ENCODE measurements around the gene GALNT10. TPM values are rescaled to one million over a fixed set of nuclear protein-coding genes. Genes with fewer than 3 reads are reported as not detected.

Gene GALNT10
- total and polyA plus RNA-seq, 10 donors, result 7.6 to 50.2 (median 43.5) TPM

DNA sequence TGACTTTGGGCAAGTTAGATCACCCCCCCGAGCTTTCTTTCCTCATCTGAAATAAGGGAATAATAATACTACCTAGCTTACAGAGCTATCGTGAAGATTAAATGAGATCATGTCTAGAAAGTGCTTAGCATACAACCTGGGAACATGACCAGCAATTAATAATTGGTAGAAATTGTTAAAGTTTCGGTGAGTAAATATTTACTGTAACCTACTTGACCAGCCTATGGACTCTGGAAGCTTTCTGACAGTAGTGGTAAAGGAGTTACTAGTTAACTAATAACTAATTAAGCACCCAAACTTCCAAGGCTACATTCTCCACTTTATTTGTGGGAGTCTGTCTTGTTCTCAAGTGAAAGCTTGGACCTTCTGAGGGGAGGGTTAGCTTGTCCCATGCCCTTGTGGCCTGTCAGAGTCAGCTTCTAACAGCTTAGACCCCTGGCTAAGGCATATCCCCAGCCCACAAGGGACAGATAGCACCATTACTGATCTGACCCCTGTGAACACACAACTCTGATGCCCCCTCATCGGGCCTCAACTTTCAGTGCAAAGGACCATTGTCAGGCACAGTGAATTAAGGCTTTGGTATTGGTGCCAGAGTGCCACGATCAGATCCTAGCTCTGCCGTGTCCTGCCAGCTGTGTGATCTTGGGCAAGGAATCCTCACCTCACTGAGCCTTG is 196.6 kb downstream of the GALNT10 start:
- TF ChIP-seq, protein P1, sequence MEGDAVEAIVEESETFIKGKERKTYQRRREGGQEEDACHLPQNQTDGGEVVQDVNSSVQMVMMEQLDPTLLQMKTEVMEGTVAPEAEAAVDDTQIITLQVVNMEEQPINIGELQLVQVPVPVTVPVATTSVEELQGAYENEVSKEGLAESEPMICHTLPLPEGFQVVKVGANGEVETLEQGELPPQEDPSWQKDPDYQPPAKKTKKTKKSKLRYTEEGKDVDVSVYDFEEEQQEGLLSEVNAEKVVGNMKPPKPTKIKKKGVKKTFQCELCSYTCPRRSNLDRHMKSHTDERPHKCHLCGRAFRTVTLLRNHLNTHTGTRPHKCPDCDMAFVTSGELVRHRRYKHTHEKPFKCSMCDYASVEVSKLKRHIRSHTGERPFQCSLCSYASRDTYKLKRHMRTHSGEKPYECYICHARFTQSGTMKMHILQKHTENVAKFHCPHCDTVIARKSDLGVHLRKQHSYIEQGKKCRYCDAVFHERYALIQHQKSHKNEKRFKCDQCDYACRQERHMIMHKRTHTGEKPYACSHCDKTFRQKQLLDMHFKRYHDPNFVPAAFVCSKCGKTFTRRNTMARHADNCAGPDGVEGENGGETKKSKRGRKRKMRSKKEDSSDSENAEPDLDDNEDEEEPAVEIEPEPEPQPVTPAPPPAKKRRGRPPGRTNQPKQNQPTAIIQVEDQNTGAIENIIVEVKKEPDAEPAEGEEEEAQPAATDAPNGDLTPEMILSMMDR (IDR thresholded peaks at IDR 0.05 in 8 of 11, conservative IDR thresholded peaks at IDR 0.05 in 3 of 11), result no peak
- TF ChIP-seq POLR2AphosphoS5 (IDR thresholded peaks at IDR 0.05) (no peak), POLR2A (IDR thresholded peaks at IDR 0.05) (no peak)
- intact Hi-C loops (cut with DNase I; ENCODE audit: low total_unique reads), result no loop called here
- no peaks in the 10 kb centered on the region for H3K27me3 ChIP-seq (replicated peaks in 1 of 7)
- peaks cover 0 to 9% (median 0%) of the 10 kb centered on the region in 8 donors for H3K9me3 ChIP-seq
- H3K36me3 ChIP-seq, result peaks cover 0 to 70% (median 8%) of the 10 kb centered on the region in 6 donors
- no peak overlapping the region for H3K4me3 ChIP-seq
- peaks cover 16 to 34% (median 24%) of the 10 kb centered on the region in 6 donors for H3K4me1 ChIP-seq
- peak overlapping the region in 2 of 8 donors; percentile 14 to 86 for H3K27ac ChIP-seq
- 93 to 100% (median 96%) methylated on average over 6 of the region's 6 CpGs for WGBS, 5 donors
- no peak for DNase-seq

DNA sequence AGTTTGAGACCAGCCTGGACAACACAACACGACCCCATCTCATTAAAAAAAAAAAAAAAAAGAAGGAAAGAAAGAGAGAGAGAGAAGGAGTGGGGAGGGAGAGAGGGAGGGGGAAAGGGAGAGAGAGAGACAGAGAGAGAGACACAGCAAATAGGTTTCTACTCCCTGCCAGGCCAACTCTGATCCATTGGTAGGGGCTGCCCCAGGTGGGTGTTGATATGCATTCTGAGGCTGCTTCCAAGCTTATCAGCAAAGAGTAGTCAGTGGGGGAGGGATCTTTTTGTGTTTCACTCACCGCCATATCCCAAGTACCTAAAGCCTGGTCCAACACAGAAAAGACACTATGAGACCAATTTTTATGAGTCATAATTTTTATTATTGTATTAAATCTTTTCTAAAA is 198.3 kb downstream of the GALNT10 start:
- DNase-seq, result no peak
- 85 to 100% (median 91%) methylated on average over 2 of the region's 2 CpGs for WGBS, 5 donors
- no peak for TF ChIP-seq POLR2AphosphoS5 (IDR thresholded peaks at IDR 0.05)
- TF ChIP-seq, protein P1 (IDR thresholded peaks at IDR 0.05 in 8 of 11, conservative IDR thresholded peaks at IDR 0.05 in 3 of 11), result no peak
- no peak for TF ChIP-seq POLR2A (IDR thresholded peaks at IDR 0.05)
- Histone ChIP-seq H3K4me1 (peaks cover 16 to 30% (median 24%) of the 10 kb centered on the region in 6 donors), H3K9me3 (peaks cover 0 to 3% (median 0%) of the 10 kb centered on the region in 8 donors), H3K27ac (no peak overlapping the region), H3K27me3 (replicated peaks in 1 of 7) (no peaks in the 10 kb centered on the region), H3K36me3 (peaks cover 0 to 71% (median 8%) of the 10 kb centered on the region in 6 donors), H3K4me3 (no peak overlapping the region)
- intact Hi-C loops (cut with DNase I; ENCODE audit: low total_unique reads), result no loop called here

DNA sequence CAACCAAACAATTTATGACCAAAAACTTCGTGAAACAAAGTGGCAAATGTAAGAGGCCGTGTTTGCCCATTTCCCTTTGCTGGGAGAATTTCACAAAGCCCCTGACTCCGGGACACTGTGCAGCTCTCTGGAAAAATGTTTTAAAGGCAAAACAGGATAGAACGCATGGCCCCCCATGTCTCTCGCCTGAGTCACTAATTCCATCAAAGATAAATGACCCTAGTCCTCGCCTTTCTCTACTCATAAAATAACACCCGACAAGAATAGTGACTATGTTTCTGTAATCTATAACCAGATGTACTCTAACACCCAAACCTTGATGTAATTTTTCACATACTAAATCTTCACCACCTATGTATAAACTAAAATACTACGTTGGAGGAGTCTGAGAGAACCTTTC is 199.6 kb downstream of the GALNT10 start:
- Histone ChIP-seq H3K4me3 (no peak overlapping the region), H3K27me3 (replicated peaks in 1 of 7) (no peaks in the 10 kb centered on the region), H3K4me1 (peaks cover 7 to 30% (median 16%) of the 10 kb centered on the region in 6 donors), H3K9me3 (no peaks in the 10 kb centered on the region), H3K27ac (no peak overlapping the region), H3K36me3 (peaks cover 0 to 79% (median 8%) of the 10 kb centered on the region in 6 donors)
- intact Hi-C loops (cut with DNase I; ENCODE audit: low total_unique reads), result no loop called here
- WGBS, 5 donors, result 92 to 96% (median 95%) methylated on average over 8 of the region's 8 CpGs
- TF ChIP-seq, protein P1 (IDR thresholded peaks at IDR 0.05 in 8 of 11, conservative IDR thresholded peaks at IDR 0.05 in 3 of 11), result no peak
- TF ChIP-seq POLR2AphosphoS5 (IDR thresholded peaks at IDR 0.05) (no peak), POLR2A (IDR thresholded peaks at IDR 0.05) (no peak)
- no peak for DNase-seq

- no peaks in the 10 kb centered on the region for H3K9me3 ChIP-seq
- no peak for DNase-seq
- TF ChIP-seq POLR2AphosphoS5 (IDR thresholded peaks at IDR 0.05), result no peak
Observed at GRCh38 chr5:154390746-154391359, 200.3 kb downstream of the GALNT10 start.

More at GRCh38 chr5:154390746-154391359, 200.3 kb downstream of the GALNT10 start:
- 94 to 96% (median 95%) methylated on average over 7 of the region's 7 CpGs for WGBS, 5 donors
- Histone ChIP-seq H3K36me3 (peaks cover 0 to 80% (median 8%) of the 10 kb centered on the region in 6 donors), H3K27me3 (replicated peaks in 1 of 7) (no peaks in the 10 kb centered on the region), H3K4me3 (no peak overlapping the region), H3K27ac (no peak overlapping the region), H3K4me1 (peaks cover under 1 to 30% (median 11%) of the 10 kb centered on the region in 6 donors)
- intact Hi-C loops (cut with DNase I; ENCODE audit: low total_unique reads), result no loop called here

Measured in spleen (tissue), 11 donors.